Hepatocyte (in vitro differentiated cells): ENCODE results near the gene E2F7. TPM values are rescaled to one million over a fixed set of nuclear protein-coding genes. Genes with fewer than 3 reads are reported as not detected.

ENCODE experiments used
- polyA plus RNA-seq: library from polyadenylated mRNA; unstranded; fragments of >200 nt; fragmentation: Nextera tagmentation; extraction: Ambion mirVana; gene quantifications from 2 replicates; pipeline ENCODE4 v1.2.1, GENCODE V29; 2016
- total RNA-seq: library from RNA; depleted of rRNA; stranded (reverse); fragments of >200 nt; gene quantifications from 2 replicates; pipeline ENCODE4 v1.2.3, GENCODE V29; 2014

Gene E2F7
- total and polyA plus RNA-seq, 2 experiments from 2014 or later = 2.0 to 3.5 TPM

Other genes starting within 250 kb of the E2F7 start
- gene CSRP2, start 186.6 kb downstream of the E2F7 start, total RNA-seq = 64.7 and 92.1 TPM in 2 replicates
- 110 and 117 TPM in 2 replicates for gene CSRP2, start 186.6 kb downstream of the E2F7 start, polyA plus RNA-seq